PFSK-1 (cell line): ENCODE data around the gene KMT5B.

ENCODE experiments used
- FOXP2 ChIP-seq: optimal IDR thresholded peaks from 2 replicates; pipeline ENCODE3; 2011; ENCODE audit warnings: borderline replicate concordance, control low read depth, inconsistent platforms; ENCODE audit not compliant: insufficient read depth; ENCODE audit errors: extremely low read length, extremely low read depth
- POLR2AphosphoS5 ChIP-seq: IDR thresholded peaks from 2 replicates; pipeline ENCODE4 v1.6.1; 2012; ENCODE audit warnings: low read depth, mild to moderate bottlenecking, control low read depth, low read length, moderate library complexity
- SIN3A ChIP-seq: IDR thresholded peaks from 2 replicates; pipeline ENCODE4 v1.6.1; 2012; ENCODE audit warnings: mild to moderate bottlenecking, low read length, moderate library complexity, borderline replicate concordance; ENCODE audit not compliant: insufficient read depth
- TAF1 ChIP-seq: IDR thresholded peaks from 2 replicates; pipeline ENCODE4 v1.6.1; 2012; ENCODE audit warnings: low read length, control low read depth, borderline replicate concordance; ENCODE audit not compliant: insufficient read depth
- TF ChIP-seq, protein P1 (sequence below), 2 experiments: IDR thresholded peaks; 2 replicates each; pipeline versions ENCODE4 v1.6.1 to v1.8.0; 2011 to 2012; ENCODE audit warnings: low read depth in 2 of 2, low read length in 2 of 2, control low read depth in 1 of 2, inconsistent platforms in 1 of 2, mild to moderate bottlenecking in 1 of 2, moderate library complexity in 1 of 2; ENCODE audit not compliant: insufficient read depth in 1 of 2

KMT5B gene

DNA sequence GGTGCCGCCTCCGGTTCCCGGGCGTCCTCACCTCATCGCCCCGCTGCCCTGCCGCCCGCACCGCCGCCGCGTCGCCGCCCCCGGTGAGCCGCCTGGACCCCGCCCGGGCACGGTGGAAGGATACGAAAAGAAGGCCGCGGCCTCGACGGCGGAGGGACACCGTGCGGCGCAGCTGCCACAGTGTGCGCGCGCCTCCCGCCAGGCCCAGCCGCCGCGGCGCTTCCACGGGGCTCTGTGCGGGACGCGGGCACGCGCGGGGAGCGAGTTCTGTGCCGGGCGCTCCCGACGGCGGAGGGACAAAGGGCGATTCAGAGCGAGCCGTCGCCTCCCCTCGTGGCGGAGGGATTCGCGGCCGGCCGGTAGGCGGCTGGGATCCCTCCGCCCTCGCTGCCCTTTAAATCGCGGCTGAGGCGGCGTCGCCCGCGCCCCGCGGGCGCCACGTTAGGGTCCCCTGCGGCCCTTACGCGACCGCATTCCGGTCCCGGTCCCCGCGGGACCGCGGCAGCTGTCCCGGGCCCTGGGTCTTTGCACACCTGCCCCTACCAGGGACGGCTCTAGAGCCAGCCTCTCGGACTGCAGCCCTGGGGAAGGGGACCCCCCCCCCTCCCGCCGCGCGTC is 568 bp upstream of the KMT5B start:
- TF ChIP-seq, protein P1, sequence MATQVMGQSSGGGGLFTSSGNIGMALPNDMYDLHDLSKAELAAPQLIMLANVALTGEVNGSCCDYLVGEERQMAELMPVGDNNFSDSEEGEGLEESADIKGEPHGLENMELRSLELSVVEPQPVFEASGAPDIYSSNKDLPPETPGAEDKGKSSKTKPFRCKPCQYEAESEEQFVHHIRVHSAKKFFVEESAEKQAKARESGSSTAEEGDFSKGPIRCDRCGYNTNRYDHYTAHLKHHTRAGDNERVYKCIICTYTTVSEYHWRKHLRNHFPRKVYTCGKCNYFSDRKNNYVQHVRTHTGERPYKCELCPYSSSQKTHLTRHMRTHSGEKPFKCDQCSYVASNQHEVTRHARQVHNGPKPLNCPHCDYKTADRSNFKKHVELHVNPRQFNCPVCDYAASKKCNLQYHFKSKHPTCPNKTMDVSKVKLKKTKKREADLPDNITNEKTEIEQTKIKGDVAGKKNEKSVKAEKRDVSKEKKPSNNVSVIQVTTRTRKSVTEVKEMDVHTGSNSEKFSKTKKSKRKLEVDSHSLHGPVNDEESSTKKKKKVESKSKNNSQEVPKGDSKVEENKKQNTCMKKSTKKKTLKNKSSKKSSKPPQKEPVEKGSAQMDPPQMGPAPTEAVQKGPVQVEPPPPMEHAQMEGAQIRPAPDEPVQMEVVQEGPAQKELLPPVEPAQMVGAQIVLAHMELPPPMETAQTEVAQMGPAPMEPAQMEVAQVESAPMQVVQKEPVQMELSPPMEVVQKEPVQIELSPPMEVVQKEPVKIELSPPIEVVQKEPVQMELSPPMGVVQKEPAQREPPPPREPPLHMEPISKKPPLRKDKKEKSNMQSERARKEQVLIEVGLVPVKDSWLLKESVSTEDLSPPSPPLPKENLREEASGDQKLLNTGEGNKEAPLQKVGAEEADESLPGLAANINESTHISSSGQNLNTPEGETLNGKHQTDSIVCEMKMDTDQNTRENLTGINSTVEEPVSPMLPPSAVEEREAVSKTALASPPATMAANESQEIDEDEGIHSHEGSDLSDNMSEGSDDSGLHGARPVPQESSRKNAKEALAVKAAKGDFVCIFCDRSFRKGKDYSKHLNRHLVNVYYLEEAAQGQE (IDR thresholded peaks at IDR 0.05; ENCODE audit: insufficient read depth in 1 of 2, low read depth in 2 of 2, low read length in 2 of 2), result no peak; a peak in 2 of 4 replicates
- TF ChIP-seq TAF1, result peak; percentile 82; the same call in 1 of the 2 replicates
- TF ChIP-seq FOXP2, result no peak
- TF ChIP-seq POLR2AphosphoS5, result peak; percentile 81
- TF ChIP-seq SIN3A, result peak; percentile 94; the same call in 1 of the 2 replicates

DNA sequence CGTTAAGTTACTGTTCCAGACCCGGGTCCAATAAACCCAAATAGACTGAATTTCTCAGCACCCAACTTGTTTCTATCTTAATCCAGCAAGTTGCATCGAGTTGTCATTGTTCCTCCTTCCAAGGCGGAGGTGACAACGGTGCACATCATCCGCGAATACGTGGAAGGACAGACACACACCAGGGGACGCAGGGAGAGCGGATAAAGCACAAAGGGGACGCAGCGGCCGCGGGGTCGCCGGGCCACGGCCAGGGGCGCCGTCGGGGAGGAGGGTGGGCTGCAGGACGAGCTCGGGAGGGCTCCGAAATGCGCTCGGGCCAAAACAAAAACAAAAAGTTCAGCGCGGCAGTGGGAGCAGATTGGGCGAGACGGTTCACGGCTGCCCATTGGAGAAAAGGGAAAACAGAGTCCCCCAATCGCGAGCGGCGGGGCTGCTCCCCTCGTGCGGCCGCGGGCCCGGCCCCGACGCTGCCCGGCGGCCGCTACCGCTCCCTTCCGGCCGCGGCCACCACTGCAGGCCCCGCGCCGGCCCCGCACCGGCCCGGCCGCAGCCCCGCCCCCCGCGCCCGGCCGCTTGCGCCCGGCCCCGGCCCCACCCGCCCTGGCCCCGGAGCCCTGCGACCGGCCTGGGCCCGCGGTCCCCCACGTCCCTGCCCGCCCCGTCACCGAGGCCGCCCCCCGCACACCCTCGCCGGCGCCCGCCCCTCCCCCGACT is 518 bp downstream of the KMT5B start:
- peak; percentile 10 for TF ChIP-seq FOXP2
- TF ChIP-seq SIN3A, result peak; percentile 68; the same call in 1 of the 2 replicates
- no peak for TF ChIP-seq TAF1

DNA sequence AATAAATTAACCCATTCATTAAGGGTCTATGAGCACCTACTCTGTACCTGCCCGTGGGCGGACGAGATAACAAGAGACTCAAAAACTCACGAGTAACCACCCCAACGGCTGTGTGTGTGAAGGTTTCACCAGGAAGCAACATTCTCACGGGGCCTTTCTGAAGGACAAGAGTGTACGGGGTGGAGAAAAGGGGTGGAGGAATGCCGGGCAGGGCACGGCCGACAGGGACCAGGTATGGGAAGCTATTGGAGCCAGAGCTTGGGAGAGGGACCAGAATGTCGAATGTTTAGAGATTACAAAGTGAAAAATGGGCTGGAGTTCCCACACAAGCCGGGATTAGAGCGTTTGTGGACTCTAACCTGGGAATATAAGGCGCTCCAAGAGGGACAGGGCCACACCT is 1.6 kb downstream of the KMT5B start:
- no peak for TF ChIP-seq FOXP2

DNA sequence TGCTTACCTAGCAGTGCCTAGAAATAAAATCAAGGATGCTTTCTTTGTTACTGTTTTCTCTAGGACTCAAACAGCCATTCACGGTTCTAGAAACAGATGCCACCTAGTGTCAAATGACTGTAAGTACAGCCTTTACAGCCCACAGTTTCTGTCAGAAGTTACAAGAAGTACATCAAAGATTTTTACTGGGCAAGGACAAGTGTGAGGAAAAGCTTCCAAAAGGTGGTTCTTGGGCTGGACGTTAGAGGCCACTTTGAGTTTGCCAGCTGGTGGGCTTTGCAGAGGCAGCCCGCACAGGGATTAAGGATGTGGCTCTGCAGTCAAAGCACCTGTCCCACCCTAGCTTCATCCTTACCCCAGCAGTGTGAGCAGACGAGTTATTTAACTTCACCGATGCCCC is 6.9 kb downstream of the KMT5B start:
- TF ChIP-seq POLR2AphosphoS5 (no peak), FOXP2 (no peak), TAF1 (no peak), SIN3A (no peak)
- TF ChIP-seq, protein P1 (IDR thresholded peaks at IDR 0.05; ENCODE audit: insufficient read depth in 1 of 2, low read depth in 2 of 2, low read length in 2 of 2), result no peak

DNA sequence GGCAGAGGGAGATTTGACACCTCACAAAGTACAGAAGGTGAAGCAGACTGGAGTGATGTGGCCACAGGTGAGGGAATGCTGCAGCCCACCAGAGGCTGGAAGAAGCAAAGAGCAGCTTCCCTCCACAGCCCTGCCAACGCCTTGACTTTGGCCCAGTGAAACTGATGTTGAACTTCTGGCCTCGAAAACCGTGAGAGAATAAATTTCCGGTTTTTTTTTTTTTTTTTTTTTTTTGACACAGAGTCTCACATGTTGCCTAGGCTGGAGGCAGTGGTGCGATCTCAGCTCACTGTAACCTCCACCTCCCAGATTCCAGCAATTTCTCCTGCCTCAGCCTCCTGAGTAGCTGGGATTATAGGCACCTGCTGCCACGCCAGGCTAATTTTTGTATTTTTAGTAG is 8.7 kb downstream of the KMT5B start:
- TF ChIP-seq POLR2AphosphoS5, result no peak
- no peak for TF ChIP-seq SIN3A
- TF ChIP-seq, protein P1 (IDR thresholded peaks at IDR 0.05; ENCODE audit: insufficient read depth in 1 of 2, low read depth in 2 of 2, low read length in 2 of 2), result no peak
- no peak for TF ChIP-seq TAF1
- TF ChIP-seq FOXP2, result no peak

DNA sequence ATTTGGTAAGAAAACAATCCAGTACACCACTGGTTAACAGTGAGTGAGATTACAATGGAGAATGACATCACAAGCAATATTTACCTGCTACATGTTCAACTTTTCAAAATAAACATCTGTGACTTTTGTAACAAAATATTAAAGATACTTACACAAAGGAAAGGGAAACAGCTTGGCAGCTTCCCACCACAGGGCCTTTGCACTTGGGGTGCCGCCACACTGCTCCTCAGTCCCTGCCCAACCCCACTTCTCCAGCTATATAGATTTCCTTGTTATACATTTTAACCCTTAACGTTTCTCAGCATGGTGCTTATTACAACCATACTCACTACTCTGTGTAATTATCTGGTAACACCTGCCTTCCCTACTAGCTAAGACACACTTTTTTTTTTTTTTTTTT is 10.9 kb downstream of the KMT5B start:
- TF ChIP-seq SIN3A (no peak), TAF1 (no peak), FOXP2 (no peak), POLR2AphosphoS5 (no peak)
- TF ChIP-seq, protein P1 (IDR thresholded peaks at IDR 0.05; ENCODE audit: insufficient read depth in 1 of 2, low read depth in 2 of 2, low read length in 2 of 2), result no peak
